ENCODE measurements around the gene TAL1.

Gene TAL1

GRCh38 chr1:47178020-47178419 lies 54.0 kb downstream of the TAL1 start:
- H3K4me3 ChIP-seq (ENCODE audit: low read depth, low read length): no peak overlapping the region
- no peak for TF ChIP-seq CTCF (IDR thresholded peaks at IDR 0.05; ENCODE audit: insufficient read depth, low read depth, low read length, missing control alignments)

GRCh38 chr1:47175227-47175934 lies 56.6 kb downstream of the TAL1 start:
- peak; percentile 54 for DNase-seq (ENCODE audit: low read depth)
- H3K4me3 ChIP-seq (ENCODE audit: low read depth, low read length): no peak overlapping the region
- TF ChIP-seq CTCF (IDR thresholded peaks at IDR 0.05; ENCODE audit: insufficient read depth, low read depth, low read length, missing control alignments): peak; percentile 99

More at GRCh38 chr1:47178020-47178419, 54.0 kb downstream of the TAL1 start:
- no peak for DNase-seq (ENCODE audit: low read depth)

- no peak for TF ChIP-seq CTCF (IDR thresholded peaks at IDR 0.05; ENCODE audit: insufficient read depth, low read depth, low read length, missing control alignments)
- no peak for DNase-seq (ENCODE audit: low read depth)
Measured at GRCh38 chr1:47174656-47175020, 57.4 kb downstream of the TAL1 start.

GRCh38 chr1:47172782-47173181 lies 59.2 kb downstream of the TAL1 start:
- no peak for DNase-seq (ENCODE audit: low read depth)
- TF ChIP-seq CTCF (IDR thresholded peaks at IDR 0.05; ENCODE audit: insufficient read depth, low read depth, low read length, missing control alignments): no peak
- H3K4me3 ChIP-seq (ENCODE audit: low read depth, low read length): no peak overlapping the region

More at GRCh38 chr1:47174656-47175020, 57.4 kb downstream of the TAL1 start:
- H3K4me3 ChIP-seq (ENCODE audit: low read depth, low read length): no peak overlapping the region

Data from GM12865 (cell line).